Head of caudate nucleus (tissue), 42 donors: ENCODE results near the gene ABHD8.
A peak's percentile ranks its signal among the peaks of the same experiment; 100 is the strongest.

Experiments
- DNase-seq, 42 donors: peaks; one replicate each; pipeline versions ENCODE4 v3.0.0 to v3.0.0-alpha.2; 2020 to 2021; ENCODE audit warnings: mixed read lengths in 7 of 42
- intact Hi-C: fragments of 100-400 bp; cut with DNase I; formaldehyde crosslinking; loops from one replicate; pipeline ENCODE4 v1.15.0; 2022

The ABHD8 gene, protein sequence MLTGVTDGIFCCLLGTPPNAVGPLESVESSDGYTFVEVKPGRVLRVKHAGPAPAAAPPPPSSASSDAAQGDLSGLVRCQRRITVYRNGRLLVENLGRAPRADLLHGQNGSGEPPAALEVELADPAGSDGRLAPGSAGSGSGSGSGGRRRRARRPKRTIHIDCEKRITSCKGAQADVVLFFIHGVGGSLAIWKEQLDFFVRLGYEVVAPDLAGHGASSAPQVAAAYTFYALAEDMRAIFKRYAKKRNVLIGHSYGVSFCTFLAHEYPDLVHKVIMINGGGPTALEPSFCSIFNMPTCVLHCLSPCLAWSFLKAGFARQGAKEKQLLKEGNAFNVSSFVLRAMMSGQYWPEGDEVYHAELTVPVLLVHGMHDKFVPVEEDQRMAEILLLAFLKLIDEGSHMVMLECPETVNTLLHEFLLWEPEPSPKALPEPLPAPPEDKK

DNA sequence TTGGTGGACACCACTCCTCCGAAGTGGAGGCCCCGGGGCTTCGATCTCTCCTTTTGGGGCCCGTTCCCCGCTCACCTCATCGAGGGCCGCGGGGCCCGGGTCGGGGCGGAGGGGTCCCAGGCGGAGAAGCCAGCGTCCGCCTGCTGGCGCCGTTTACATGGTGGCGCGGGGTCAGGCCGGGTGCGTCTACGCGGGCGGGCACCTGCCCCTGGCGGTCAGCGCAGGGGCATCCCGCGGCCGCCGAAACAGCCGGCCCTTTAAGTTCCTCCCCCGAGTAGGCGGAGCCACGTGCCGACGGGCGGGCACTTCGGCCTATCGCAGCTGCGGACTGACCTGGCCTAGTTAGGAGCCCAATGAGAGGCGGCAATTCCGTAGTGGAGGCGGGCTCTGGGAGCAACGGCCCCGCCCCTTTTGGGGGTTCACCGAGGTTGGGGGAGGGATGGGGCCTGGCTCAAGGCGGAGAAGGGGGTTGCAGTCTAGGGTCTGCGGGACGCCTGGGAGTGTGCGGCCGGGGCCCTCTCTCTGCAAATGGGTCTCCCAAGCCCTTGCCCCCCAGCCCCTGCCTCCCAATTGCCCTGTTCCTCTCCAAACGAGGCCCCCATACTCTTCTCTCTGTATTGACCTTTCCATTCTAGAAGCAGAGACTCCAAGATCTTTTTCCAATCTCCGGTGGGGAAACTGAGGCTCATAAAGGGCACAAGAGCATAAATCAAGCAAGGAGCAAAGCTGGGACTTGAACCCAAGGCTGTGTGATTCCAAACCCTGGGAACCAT lies at the start of gene ABHD8:
TSS of gene ABHD8 (minus strand) at position 259 of the 773 bp plus-strand sequence. CDS start 1,809 bp downstream, outside the sequence.
- intact Hi-C loops: no loop called here
- DNase-seq: peak; percentile 85 to 98 (median 95)

DNA sequence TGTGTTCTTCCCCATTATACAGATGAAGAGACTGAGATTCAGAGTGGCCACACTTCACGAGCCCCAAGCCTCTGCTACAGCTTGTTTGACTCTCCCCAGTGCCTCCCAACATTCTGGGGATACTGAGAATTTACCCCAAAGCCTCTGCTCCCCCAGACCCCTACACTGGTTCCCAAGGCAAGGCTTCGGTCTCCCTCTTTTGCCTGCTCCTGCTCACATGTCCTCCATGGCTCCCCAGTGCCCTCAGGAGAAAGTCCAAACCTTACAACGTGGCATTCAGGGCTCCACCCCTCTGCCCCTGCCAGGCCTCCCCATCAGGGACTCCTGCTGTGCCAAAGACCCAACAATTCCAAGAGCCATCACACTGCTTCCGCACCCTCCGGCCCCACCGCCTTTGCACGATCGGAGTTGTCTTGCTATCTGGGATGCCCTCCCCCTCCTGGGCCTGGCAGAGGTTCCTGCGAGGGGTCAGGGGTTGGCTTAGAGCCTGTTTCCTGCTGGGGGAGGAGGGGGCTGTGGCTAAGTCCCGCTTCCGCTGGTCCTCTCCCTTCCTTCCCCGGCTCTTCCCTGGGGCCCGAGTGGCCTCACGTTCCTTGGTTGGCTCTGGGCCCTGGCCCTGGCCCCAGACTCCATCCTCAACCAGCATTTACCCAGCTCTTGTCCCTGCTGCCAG lies 49.5 kb upstream of the ABHD8 start:
- intact Hi-C loops: no loop called here
- no peak for DNase-seq

DNA sequence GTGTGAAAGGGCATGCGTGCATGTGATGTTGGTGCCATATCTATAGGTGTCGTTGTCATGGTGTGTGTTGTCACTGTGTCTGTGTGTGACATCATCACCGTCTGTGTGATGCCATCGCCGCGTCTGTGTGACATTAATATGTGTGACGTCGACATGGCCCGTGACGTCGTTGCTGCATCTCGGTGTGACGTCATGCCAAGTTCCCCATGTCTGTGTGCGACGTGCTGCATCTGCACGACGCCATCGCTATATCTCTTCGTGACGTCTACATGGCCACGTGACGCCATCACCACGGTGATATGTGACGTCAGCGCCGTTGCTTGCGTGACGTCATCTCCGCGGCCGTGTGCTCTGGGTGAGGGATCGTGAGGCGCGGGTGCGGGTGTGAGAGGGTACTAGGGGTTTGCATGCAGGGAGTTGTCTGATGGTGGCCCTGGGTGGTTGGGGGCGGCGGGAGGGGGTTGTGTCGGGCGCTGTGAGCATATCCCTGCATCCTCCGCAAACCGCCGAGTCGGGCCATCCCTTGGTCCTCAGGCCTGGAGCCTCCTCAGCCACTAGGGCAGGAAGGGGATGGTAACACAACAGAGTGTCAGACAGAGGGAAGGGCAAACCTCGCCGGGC lies 48.7 kb upstream of the ABHD8 start:
- no peak for DNase-seq
- intact Hi-C loops: no loop called here

DNA sequence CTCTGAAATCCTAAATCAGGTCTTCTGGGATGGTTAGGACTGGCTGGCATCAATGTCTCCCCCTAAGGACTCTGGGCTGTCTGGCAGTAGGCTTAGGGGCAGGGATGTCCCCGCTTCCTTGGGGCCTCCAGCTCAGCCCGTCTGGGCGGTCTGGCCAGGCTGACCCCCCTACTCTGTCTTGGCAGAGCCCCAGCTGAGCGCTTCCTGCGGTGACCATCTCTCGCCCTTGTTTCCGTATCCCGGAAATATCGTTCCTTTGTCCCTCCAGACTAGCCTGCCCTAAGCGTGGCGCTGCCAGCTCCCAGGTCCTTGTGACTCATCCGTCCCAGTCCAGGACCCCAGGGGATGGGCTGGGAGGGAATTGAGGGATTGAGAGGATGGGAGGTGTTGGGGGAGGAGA lies 45.5 kb upstream of the ABHD8 start:
- intact Hi-C loops: loop anchor here (5.0 kb wide), 1 partner anchor 39 kb away; no protein-coding TSS in a partner anchor
- peak in 5 of 42 donors; percentile 17 to 66 (median 18) for DNase-seq

DNA sequence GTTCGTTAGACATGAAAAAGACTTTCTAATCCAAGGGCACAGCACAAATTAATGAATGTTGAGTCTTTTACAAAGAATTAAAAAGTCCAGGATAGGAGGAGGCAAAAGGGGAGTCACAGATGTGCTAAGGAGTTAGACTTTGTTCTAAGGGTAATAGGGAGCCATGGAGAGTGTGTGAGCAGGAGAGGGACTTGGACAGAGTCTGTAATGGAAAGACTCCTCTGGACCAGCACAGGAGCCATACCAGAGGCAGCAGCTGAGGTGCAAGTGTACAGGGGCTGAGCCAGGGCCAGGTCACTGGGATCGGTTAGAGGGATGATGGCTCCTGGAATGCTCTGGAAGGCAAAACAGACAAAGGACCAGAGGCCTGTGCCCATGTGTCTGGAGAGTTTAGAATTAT lies 44.7 kb upstream of the ABHD8 start:
- intact Hi-C loops: loop anchor here (5.0 kb wide), 1 partner anchor 39 kb away; no protein-coding TSS in a partner anchor
- DNase-seq: no peak

DNA sequence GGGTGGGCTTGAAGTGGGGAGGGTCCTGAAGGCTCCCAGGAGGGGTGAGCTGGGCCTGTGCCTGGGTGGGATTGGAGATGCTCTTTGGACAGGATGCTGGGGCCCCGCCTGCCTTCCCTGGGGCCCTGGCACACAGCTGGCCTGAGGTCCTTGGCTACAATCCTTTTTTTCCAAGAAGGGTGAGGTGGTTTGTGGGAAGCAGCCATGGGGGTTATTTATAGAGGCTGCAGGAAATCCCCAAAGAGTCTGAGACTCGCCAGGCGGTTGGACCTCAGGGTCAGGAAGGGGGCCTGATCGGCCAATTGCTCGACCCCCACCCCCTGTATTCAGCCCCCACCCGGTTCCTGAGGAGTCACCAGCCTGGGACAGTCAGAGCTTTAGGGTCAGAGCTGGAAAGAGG lies 44.1 kb upstream of the ABHD8 start:
- intact Hi-C loops: loop anchor here (5.0 kb wide), 1 partner anchor 40 kb away; no protein-coding TSS in a partner anchor
- no peak for DNase-seq

DNA sequence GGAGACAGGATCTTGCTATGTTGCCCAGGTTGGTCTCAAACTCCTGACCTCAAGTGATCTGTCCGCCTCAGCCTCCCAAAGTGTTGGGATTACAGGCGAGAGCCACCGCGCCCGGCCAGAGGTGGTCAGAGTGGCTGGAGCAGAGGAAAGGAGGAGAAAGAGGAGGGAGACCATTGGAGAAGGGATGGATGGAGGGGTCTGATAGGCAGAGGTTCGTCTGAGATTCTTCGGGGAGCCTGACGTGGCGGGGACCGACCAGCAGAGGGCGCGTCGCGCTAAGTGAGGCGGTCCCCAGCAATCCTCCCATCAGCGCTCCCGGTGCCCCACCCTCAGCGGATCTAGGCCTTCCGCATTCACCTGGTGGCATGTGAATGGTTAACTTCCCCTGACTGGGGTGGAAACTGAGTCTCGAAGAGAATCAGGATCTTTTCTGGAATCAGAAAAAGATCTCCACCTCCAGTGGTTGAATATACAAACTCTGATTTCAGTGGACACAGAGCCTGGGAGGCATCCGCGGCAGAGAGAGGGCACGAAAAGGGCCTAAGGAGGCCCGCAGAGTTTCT lies 43.0 kb upstream of the ABHD8 start:
- intact Hi-C loops: loop anchor here (5.0 kb wide), 1 partner anchor 41 kb away; no protein-coding TSS in a partner anchor
- DNase-seq: peak; percentile 53 to 91 (median 80)

DNA sequence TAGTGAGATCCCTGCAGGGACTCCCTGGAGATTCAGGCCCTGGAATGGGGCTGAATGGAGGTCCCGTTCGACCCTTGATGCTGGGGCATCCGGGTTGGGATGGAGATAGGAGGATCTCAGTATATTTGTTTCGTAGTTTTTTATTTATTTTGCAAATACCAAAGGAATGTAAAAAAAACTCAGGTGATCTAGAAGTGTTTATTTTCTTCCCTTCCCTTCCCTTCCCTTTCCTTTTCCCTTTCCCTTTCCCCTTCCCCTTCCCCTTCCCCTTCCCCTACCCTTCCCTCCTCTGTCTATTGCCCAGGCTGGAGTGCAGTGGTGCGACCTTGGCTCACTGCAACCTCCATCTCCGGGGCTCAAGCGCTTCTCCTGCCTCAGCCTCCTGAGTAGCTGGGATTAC lies 38.6 kb upstream of the ABHD8 start:
- intact Hi-C loops: no loop called here
- DNase-seq: no peak

DNA sequence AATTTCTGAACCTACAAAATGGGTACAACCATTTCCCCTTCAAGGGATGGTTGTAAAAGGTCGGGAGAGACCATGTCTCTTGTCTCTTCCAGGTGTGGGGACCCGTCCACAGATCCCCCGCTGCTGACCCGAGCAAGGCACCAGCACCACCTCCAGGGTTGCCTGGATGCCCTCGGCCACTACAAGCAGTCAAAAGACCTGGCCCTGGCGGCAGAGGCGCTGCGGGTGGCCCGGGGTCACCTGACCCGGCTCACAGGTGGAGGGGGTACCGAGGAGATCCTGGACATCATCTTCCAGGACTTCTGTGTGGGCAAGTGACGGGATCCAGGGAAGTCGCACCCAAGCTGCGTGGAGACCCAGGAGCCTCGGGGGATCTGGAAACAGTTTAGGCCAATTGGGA lies 38.2 kb upstream of the ABHD8 start:
- intact Hi-C loops: no loop called here
- no peak for DNase-seq

DNA sequence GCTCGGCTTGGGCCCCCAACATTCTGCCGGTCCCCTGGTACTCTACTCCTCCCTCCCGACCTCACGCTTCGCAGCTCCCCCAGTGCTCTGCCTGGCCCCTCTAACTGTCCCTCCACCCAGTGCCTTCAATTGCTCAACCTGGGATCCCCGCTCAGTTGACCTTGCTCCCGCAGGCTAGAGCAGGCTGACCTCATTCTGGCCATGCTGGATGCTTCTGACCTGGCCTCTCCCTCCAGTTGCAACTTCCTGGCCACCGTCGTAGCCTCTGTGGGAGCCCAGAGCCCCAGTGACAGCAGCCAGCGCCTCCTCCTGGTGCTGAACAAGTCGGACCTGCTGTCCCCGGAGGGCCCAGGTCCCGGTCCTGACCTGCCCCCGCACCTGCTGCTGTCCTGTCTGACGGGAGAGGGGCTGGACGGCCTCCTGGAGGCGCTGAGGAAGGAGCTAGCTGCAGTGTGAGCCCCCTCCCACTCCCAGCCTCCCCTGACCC lies 37.7 kb upstream of the ABHD8 start:
- DNase-seq: no peak
- intact Hi-C loops: no loop called here

DNA sequence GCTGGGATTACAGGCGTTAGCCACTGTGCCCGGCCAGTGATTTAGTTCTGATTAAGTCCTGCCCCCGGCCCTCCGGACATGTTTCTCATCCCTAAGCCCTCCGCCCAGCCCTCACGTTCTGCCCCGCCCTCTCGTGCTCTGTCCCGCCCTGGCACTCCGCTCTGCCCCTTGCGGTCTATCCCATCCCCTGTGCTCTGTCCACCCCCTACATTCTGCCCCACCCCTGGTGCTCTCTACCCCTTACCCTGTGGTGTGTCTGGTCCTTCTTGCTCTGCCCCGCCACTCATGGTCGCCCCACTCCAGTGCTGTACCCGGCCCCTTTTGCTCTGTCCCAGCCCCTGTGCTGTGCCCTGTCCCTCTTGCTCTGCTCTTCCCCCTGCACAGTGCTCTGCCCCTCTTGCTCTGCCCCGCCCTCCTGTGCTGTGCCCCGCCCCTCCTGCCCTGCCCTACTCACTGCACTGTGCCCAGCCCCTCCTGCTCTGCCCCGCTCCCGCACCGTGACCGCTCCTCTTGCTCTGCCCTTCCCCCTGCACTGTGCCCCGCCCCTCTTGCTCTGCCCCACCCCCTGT lies 37.2 kb upstream of the ABHD8 start:
- intact Hi-C loops: no loop called here
- DNase-seq: no peak

DNA sequence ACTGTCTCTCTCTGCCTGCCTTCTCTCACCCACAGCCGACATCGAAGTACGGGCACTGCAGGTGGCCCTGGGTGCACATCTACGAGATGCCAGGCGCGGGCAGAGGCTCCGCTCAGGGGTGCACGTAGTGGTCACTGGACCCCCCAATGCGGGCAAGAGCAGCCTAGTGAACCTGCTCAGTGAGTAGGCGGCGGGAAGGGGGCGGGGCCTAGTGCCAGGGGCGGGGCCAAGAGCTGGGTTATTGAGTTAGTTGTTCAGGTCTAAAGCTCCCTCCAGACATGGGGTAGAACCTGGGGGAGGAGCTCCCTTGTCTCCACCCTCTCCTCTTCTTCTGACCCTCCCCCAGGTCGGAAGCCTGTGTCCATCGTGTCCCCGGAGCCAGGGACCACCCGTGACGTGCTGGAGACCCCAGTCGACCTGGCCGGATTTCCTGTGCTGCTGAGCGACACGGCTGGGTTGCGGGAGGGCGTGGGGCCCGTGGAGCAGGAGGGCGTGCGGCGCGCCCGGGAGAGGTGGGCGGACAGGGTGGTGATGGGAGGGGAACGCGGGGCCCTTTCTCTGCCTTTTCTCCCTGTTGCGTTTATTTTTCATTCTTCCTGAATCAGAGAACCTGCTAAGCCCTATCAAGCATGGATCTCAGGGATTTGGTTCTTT lies 36.0 kb upstream of the ABHD8 start:
- intact Hi-C loops: no loop called here
- peak in 22 of 42 donors; percentile 28 to 71 (median 56) for DNase-seq

DNA sequence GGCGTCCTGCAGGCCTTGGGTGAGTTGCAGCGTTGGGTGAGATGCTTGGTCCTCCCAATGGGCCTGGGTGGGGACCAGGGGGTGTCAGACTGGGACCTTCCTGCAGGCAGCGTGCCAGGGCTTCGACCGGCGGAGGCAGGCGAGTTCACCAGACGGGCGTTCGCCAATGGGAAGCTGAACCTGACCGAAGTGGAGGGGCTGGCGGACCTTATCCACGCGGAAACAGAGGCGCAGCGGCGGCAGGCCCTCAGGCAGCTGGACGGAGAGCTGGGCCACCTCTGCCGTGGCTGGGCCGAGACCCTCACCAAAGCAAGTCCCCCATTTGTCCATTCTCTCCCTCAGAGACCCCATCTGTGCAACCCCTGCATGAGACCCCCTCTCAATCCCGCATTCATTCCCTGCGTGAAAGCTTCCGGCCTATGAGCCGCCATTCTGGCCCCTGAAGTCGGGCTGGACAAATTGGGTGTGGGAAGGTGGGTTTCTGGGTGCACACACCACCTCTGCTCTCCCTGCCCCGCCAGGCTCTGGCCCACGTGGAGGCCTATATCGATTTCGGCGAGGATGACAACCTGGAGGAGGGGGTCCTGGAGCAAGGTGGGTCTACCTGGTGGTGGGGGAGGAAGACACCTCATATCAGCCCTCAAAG lies 35.3 kb upstream of the ABHD8 start:
- DNase-seq: no peak
- intact Hi-C loops: no loop called here

DNA sequence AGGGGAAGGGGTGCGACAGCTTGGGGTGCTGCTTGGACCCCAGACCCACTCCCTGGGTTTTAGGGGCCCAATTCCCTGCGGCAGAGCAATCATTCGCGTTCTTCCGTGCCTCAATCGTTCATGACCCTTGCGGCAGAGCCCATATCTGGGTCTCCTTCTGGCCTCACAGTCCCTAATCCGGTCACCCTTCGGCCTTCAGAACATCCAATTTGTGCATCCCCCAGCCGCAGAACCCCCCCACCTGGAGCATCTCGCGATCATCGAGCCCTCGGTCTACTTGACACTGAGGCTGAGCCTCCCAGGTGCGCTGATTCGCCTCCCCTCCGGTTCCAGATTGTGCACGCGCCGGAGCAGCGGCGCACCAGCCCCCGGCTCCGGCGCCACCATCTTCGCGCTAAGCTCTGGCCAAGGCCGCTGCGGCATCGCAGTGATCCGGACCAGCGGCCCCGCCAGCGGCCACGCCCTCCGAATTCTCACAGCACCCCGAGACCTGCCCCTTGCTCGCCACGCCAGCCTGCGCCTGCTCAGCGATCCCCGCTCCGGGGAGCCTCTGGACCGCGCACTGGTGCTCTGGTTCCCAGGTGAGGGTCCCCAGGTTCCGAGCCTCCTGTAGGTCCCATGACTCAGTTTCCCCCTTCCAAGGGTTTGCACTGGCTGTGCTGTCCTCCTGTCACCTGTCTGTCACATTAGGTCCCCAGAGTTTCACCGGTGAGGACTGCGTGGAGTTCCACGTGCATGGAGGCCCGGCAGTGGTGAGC lies 34.6 kb upstream of the ABHD8 start:
- DNase-seq: peak in 15 of 42 donors; percentile 16 to 49 (median 34)
- intact Hi-C loops: no loop called here

DNA sequence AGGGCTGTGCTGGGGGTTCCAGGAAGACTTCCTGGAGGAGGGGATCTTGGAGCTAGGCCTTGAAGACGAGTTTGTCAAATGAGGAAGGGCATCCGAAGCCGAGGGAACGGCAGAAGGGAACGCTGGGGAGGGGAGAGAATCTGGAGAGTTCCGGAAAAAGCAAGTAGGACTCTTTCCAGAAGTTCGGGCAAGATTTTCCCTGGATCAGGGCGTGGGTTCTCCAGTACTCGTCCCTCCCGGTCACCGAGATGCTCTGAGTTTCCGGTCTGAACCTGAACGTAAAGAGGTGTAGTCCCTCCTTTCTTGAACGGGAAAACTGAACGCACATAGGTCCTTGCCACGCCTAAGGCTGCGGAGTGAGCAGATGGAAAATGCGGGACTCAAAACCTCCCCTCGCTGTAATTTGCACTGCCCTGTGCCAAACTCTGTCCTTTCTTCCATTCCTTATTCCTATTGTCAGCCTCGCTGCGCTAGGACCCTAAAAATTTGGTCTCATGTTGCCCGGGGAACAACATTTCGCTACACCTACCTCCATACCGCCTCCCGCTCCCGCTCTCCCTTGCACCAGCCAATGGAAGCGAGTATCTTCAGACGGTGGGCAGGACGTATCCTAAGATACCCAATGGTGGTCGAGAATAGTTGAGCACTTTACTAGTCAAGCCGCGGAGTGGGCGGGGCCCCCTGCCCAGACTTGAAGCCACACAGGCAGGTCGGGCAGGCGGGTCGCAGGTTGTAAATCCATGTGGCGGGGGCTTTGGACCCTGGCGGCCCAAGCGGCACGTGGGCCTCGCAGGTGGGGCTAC lies 33.8 kb upstream of the ABHD8 start, which contains the start of gene GTPBP3:
TSS of gene GTPBP3 (plus strand) at position 682 of the 803 bp plus-strand sequence. CDS start at position 741, 59 bp downstream.
- peak; percentile 91 to 100 (median 98) for DNase-seq
- intact Hi-C loops: no loop called here
